Ishikawa (cell line): ENCODE measurements around the gene MRPS16.

ENCODE experiments used
- CEBPB ChIP-seq: IDR thresholded peaks from 2 replicates; pipeline ENCODE4 v1.6.1; 2012
- CREB1 ChIP-seq: IDR thresholded peaks from 2 replicates; pipeline ENCODE4 v1.6.1; 2012; ENCODE audit warnings: low read depth
- EGR1 ChIP-seq: IDR thresholded peaks from 2 replicates; pipeline ENCODE4 v1.6.1; 2012
- EP300 ChIP-seq: IDR thresholded peaks from 2 replicates; pipeline ENCODE4 v1.6.1; 2012; ENCODE audit warnings: borderline replicate concordance
- FOXM1 ChIP-seq: IDR thresholded peaks from 2 replicates; pipeline ENCODE4 v1.6.1; 2012; ENCODE audit warnings: low read depth, borderline replicate concordance
- MAX ChIP-seq: IDR thresholded peaks from 2 replicates; pipeline ENCODE4 v1.6.1; 2012
- NFIC ChIP-seq: IDR thresholded peaks from 2 replicates; pipeline ENCODE4 v1.6.1; 2012
- RAD21 ChIP-seq: IDR thresholded peaks from 2 replicates; pipeline ENCODE4 v1.6.1; 2012; ENCODE audit warnings: low read depth
- REST ChIP-seq: IDR thresholded peaks from 2 replicates; pipeline ENCODE4 v1.6.1; 2012; ENCODE audit warnings: low read depth, mild to moderate bottlenecking
- TCF12 ChIP-seq: IDR thresholded peaks from 2 replicates; pipeline ENCODE4 v1.6.1; 2012; ENCODE audit warnings: low read depth
- USF1 ChIP-seq: IDR thresholded peaks from 2 replicates; pipeline ENCODE4 v1.6.1; 2012
- YY1 ChIP-seq: IDR thresholded peaks from 2 replicates; pipeline ENCODE4 v1.6.1; 2012; ENCODE audit warnings: low read depth

GRCh38 chr10:73289958-73290357 lies 37.5 kb upstream of the MRPS16 start:
- TF ChIP-seq YY1 = no peak
- no peak for TF ChIP-seq MAX
- no peak for TF ChIP-seq CEBPB
- TF ChIP-seq USF1 = no peak
- no peak for TF ChIP-seq EP300
- TF ChIP-seq RAD21 = no peak
- TF ChIP-seq FOXM1 = no peak
- no peak for TF ChIP-seq EGR1
- no peak for TF ChIP-seq NFIC
- TF ChIP-seq REST = no peak
- TF ChIP-seq CREB1 = no peak
- no peak for TF ChIP-seq TCF12
